Measurements from ENCODE around the gene RNF207.

RNF207 gene

GRCh38 chr1:6205849-6206519 is at the start of gene RNF207:
TSS of gene RNF207 (plus strand) at chr1:6206119. CDS start at chr1:6206536, 417 bp downstream.
- H3K9ac ChIP-seq = peak within 1 kb of the TSS; percentile 5
- TF ChIP-seq CTCF (IDR thresholded peaks at IDR 0.05) = no peak
- peaks cover 3% of the 10 kb centered on the region for H3K4me1 ChIP-seq

DNA sequence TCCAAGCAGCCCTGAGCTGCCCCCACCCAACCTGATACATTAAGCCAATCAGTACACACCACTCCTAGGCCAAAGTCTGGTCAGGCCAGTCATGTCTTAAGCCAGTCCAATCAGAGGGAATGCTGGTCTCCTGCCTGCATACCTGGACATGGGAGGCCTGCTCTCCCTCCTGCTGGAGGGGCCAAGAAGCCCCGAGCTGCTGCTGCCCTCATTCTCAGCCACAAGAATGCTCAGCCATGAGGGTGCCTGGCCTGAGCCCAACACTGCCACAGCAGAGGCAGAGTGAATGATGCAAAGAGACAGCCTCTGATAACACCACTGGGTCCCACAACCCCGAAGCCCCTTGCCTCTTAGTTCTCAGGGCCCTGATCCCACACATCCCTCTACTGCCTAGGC is 48.8 kb upstream of the RNF207 start:
- H3K4me2 ChIP-seq (ENCODE audit: low read length) = no peak overlapping the region
- H3K9me3 ChIP-seq (ENCODE audit: control insufficient read depth, low read length) = no peaks in the 10 kb centered on the region
- no peaks in the 10 kb centered on the region for H3K79me2 ChIP-seq
- TF ChIP-seq CTCF (IDR thresholded peaks at IDR 0.05) = no peak
- H3K36me3 ChIP-seq (ENCODE audit: control insufficient read depth, insufficient read depth, low read length) = no peaks in the 10 kb centered on the region
- H3K4me1 ChIP-seq = peaks cover 15% of the 10 kb centered on the region
- H3K9ac ChIP-seq = no peak overlapping the region
- no peak overlapping the region for H3K4me3 ChIP-seq (ENCODE audit: low read depth, low read length)
- peak overlapping the region; percentile 67 for H3K27ac ChIP-seq
- peak overlapping the region; percentile 25 for H2AFZ ChIP-seq
- no peaks in the 10 kb centered on the region for H3K27me3 ChIP-seq (ENCODE audit: control insufficient read depth, insufficient read depth, low read length)

More at GRCh38 chr1:6205849-6206519, at the start of gene RNF207:
- H3K27ac ChIP-seq = peak within 1 kb of the TSS; percentile 84
- H3K27me3 ChIP-seq (ENCODE audit: control insufficient read depth, insufficient read depth, low read length) = no peaks in the 10 kb centered on the region
- H3K9me3 ChIP-seq (ENCODE audit: control insufficient read depth, low read length) = no peaks in the 10 kb centered on the region
- H3K4me3 ChIP-seq (ENCODE audit: low read depth, low read length) = peak within 1 kb of the TSS; percentile 61
- no peaks in the 10 kb centered on the region for H3K36me3 ChIP-seq (ENCODE audit: control insufficient read depth, insufficient read depth, low read length)
- H3K4me2 ChIP-seq (ENCODE audit: low read length) = peak within 1 kb of the TSS; percentile 93
- peak within 1 kb of the TSS; percentile 89 for H2AFZ ChIP-seq
- no peaks in the 10 kb centered on the region for H3K79me2 ChIP-seq

- no peaks in the 10 kb centered on the region for H3K27me3 ChIP-seq (ENCODE audit: control insufficient read depth, insufficient read depth, low read length)
- no peak for TF ChIP-seq CTCF (IDR thresholded peaks at IDR 0.05)
- H3K79me2 ChIP-seq = no peaks in the 10 kb centered on the region
- H3K27ac ChIP-seq = peak overlapping the region; percentile 67
- H3K9ac ChIP-seq = no peak overlapping the region
- H3K36me3 ChIP-seq (ENCODE audit: control insufficient read depth, insufficient read depth, low read length) = no peaks in the 10 kb centered on the region
- no peaks in the 10 kb centered on the region for H3K9me3 ChIP-seq (ENCODE audit: control insufficient read depth, low read length)
- no peak overlapping the region for H3K4me2 ChIP-seq (ENCODE audit: low read length)
- peak overlapping the region; percentile 25 for H2AFZ ChIP-seq
- H3K4me1 ChIP-seq = peaks cover 15% of the 10 kb centered on the region
- H3K4me3 ChIP-seq (ENCODE audit: low read depth, low read length) = no peak overlapping the region
Observed at GRCh38 chr1:6157528-6158174, 48.3 kb upstream of the RNF207 start.

DNA sequence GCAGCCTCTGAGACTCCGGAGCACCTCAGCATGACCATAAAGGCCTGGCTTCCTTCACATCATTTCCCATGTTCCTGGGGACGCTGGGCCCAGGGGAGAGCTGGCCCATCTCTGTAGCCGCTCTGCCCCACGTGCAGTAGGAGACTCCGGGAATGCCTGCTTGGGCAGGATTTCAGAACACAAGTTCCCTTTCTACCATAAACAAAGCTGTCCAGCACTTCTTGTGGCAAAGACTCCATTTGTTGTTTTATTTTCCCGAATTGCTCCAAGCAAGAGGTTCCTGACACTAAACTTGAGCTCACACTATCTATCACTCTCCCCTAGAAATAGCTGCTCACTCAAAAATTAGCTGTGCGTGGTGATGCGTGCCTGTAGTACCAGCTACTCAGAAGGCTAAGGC is 47.7 kb upstream of the RNF207 start:
- Histone ChIP-seq H3K27me3 (ENCODE audit: control insufficient read depth, insufficient read depth, low read length) (no peaks in the 10 kb centered on the region), H3K9ac (no peak overlapping the region), H3K9me3 (ENCODE audit: control insufficient read depth, low read length) (no peaks in the 10 kb centered on the region), H3K27ac (peak overlapping the region; percentile 67), H3K4me3 (ENCODE audit: low read depth, low read length) (no peak overlapping the region), H3K36me3 (ENCODE audit: control insufficient read depth, insufficient read depth, low read length) (no peaks in the 10 kb centered on the region), H2AFZ (no peak overlapping the region), H3K4me1 (peaks cover 15% of the 10 kb centered on the region), H3K4me2 (ENCODE audit: low read length) (no peak overlapping the region), H3K79me2 (no peaks in the 10 kb centered on the region)
- no peak for TF ChIP-seq CTCF (IDR thresholded peaks at IDR 0.05)
